Measurements from ENCODE around the gene BEND5. TPM values are rescaled to one million over a fixed set of nuclear protein-coding genes. Genes with fewer than 3 reads are reported as not detected.
A peak's percentile ranks its signal among the peaks of the same experiment; 100 is the strongest.

Gene BEND5
- total and polyA plus RNA-seq, 9 donors = 8.2 to 28.5 (median 17.3) TPM

DNA sequence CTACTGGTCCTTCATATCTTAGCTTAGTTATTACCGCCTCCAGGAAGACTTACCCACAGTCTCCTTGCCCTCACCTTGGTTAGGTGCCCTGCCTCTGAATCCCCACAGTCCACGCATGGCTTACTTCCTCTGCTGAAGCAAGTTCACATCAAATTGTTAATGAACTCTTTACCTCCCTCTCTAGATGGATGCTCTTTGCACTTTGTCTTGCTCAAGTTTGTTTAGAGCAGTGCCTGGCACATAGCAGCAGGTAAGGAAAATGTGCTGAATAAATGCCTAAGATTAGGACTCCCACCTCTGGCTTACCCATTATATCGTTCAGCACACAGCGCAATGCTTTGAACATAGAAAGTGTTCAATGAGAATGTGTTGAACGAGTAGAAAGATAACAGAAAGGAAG, 90.5 kb downstream of the BEND5 start:
- Histone ChIP-seq H3K9me3 (no peaks in the 10 kb centered on the region), H3K27ac (no peak overlapping the region), H3K4me3 (no peak overlapping the region), H3K4me1 (ENCODE audit: insufficient read depth) (peaks cover 2% of the 10 kb centered on the region), H3K27me3 (no peaks in the 10 kb centered on the region), H3K36me3 (no peaks in the 10 kb centered on the region)
- intact Hi-C loops (cut with DNase I) = loop anchor here in 1 of 4 donors (10.0 kb wide), 1 partner anchor 119 kb away; no protein-coding TSS in a partner anchor
- no peak for DNase-seq
- TF ChIP-seq, protein P1, sequence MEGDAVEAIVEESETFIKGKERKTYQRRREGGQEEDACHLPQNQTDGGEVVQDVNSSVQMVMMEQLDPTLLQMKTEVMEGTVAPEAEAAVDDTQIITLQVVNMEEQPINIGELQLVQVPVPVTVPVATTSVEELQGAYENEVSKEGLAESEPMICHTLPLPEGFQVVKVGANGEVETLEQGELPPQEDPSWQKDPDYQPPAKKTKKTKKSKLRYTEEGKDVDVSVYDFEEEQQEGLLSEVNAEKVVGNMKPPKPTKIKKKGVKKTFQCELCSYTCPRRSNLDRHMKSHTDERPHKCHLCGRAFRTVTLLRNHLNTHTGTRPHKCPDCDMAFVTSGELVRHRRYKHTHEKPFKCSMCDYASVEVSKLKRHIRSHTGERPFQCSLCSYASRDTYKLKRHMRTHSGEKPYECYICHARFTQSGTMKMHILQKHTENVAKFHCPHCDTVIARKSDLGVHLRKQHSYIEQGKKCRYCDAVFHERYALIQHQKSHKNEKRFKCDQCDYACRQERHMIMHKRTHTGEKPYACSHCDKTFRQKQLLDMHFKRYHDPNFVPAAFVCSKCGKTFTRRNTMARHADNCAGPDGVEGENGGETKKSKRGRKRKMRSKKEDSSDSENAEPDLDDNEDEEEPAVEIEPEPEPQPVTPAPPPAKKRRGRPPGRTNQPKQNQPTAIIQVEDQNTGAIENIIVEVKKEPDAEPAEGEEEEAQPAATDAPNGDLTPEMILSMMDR (IDR thresholded peaks at IDR 0.05) = no peak
- no peak for TF ChIP-seq EP300 (IDR thresholded peaks at IDR 0.05)
- no peak for TF ChIP-seq POLR2A (IDR thresholded peaks at IDR 0.05)
- WGBS, 3 donors = 88 to 94% (median 94%) methylated on average over 5 of the region's 5 CpGs

DNA sequence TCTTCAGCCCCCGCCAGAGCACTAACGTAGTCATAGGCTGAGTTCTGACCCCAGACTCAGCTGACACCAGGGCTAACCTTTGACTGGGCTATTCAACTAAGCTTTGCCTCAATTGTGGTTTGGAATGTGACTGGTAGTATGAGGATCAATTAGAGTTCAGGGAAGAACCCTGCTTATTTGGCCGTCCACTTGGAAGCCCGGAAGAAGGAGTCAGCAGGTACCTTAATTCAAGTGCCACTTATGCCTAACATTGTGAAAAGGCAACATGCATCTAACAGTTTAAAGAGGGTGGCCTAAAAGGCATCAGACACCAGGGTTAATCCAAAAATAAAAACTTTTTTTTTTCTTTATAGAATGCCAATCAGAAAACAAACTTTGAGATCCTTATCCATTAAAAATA, 92.3 kb downstream of the BEND5 start:
- Histone ChIP-seq H3K27ac (no peak overlapping the region), H3K4me3 (no peak overlapping the region), H3K27me3 (no peaks in the 10 kb centered on the region), H3K4me1 (ENCODE audit: insufficient read depth) (peaks cover 2% of the 10 kb centered on the region), H3K9me3 (no peaks in the 10 kb centered on the region), H3K36me3 (no peaks in the 10 kb centered on the region)
- DNase-seq = no peak
- WGBS, 3 donors = 90 to 97% (median 92%) methylated on average over 4 of the region's 4 CpGs
- TF ChIP-seq POLR2A (IDR thresholded peaks at IDR 0.05) (no peak), EP300 (IDR thresholded peaks at IDR 0.05) (no peak)
- TF ChIP-seq, protein P1 (IDR thresholded peaks at IDR 0.05) = no peak
- intact Hi-C loops (cut with DNase I) = loop anchor here in 1 of 4 donors (10.0 kb wide), 1 partner anchor 120 kb away; no protein-coding TSS in a partner anchor

DNA sequence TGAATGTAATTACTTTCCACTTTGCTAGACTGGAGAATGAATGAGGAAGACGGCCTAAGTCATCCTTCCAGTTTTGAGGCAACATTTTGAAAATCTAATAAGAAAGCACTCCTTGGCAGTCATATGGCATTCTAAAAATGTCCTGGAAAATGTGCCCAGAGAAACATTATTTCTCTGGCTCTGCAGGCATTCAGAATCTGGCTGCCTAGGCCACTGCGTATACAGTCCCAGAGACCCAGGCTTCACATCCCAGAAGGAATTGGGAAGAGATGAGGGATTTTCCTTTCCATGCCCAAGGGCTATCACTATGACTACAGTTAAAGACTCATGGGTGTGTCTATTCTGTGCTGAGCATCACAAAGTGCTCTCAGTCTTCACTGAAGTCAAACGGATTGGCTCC, 92.9 kb downstream of the BEND5 start:
- TF ChIP-seq, protein P1 (IDR thresholded peaks at IDR 0.05) = no peak
- TF ChIP-seq POLR2A (IDR thresholded peaks at IDR 0.05) (no peak), EP300 (IDR thresholded peaks at IDR 0.05) (no peak)
- 65 to 85% (median 73%) methylated on average over 3 of the region's 3 CpGs for WGBS, 3 donors
- H3K27ac ChIP-seq = no peak overlapping the region
- peaks cover 2% of the 10 kb centered on the region for H3K4me1 ChIP-seq (ENCODE audit: insufficient read depth)
- H3K27me3 ChIP-seq = no peaks in the 10 kb centered on the region
- H3K4me3 ChIP-seq = no peak overlapping the region
- H3K9me3 ChIP-seq = no peaks in the 10 kb centered on the region
- DNase-seq = no peak
- intact Hi-C loops (cut with DNase I) = loop anchor here in 1 of 4 donors (10.0 kb wide), 1 partner anchor 121 kb away; no protein-coding TSS in a partner anchor
- no peaks in the 10 kb centered on the region for H3K36me3 ChIP-seq

DNA sequence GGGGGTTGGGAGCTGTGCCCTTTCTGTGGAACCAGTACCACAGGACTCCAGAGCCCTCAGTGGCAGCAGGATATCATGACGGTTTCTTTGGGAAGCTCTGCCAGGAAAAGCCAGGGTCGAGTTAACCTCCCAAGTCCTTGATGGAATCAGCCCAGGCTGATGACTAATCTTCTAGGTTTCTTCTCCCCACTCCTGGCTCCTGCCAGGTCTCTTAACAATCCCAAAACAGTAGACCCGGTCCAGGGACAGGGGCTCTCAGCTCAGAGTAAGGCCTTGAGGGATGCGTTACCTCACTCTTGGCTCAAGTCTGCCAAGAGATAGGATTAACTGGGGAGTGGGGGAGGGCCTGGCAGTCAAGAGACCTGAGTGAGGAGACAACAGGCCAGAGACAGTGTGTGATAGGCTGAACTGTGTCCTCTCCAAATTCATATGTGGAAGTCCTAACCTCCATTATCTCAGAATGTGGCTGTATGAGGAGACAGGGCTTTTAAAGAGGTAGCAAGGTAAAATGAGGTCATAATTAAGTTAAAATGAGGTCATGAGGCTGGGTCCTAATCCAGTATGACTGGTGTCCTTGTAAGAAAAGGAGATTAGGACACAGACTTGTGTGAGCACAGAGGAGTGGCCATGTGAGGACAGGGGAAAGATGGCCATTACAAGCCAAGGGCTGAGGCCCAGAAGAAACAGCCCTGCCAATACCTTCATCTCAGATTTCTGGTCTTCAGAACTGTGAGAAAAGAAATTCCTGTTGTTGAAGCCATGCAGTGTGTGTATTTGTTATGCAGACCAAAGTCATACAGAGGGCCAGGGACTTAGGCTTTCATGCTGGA, 95.0 kb downstream of the BEND5 start:
- peak; percentile 26 to 45 (median 40) for DNase-seq
- H3K27ac ChIP-seq = peak overlapping the region in 1 of 2 donors; percentile 10
- intact Hi-C loops (cut with DNase I) = loop anchor here in 1 of 4 donors (10.0 kb wide), 1 partner anchor 123 kb away; no protein-coding TSS in a partner anchor
- no peak for TF ChIP-seq POLR2A (IDR thresholded peaks at IDR 0.05)
- no peak for TF ChIP-seq EP300 (IDR thresholded peaks at IDR 0.05)
- TF ChIP-seq, protein P1 (IDR thresholded peaks at IDR 0.05) = no peak
- H3K27me3 ChIP-seq = no peaks in the 10 kb centered on the region
- no peaks in the 10 kb centered on the region for H3K36me3 ChIP-seq
- WGBS, 3 donors = 9 to 14% (median 10%) methylated on average over 4 of the region's 4 CpGs
- no peak overlapping the region for H3K4me3 ChIP-seq
- H3K9me3 ChIP-seq = no peaks in the 10 kb centered on the region
- H3K4me1 ChIP-seq (ENCODE audit: insufficient read depth) = no peaks in the 10 kb centered on the region

Measured in ovary (tissue), 9 donors.